OCI-LY7 (cell line): ENCODE results near the gene GCH1. TPM values are rescaled to one million over a fixed set of nuclear protein-coding genes. Genes with fewer than 3 reads are reported as not detected.

Source experiments
- BruUV-seq: library from RNA; stranded (reverse); fragments of 400-500 nt; replicated peaks from 2 replicates; lab custom pipeline; 2021; lab: Mats Ljungman, UMichigan
- CTCF ChIA-PET: fragments of 300-600 bp; sonication (Branson Sonifier 250); formaldehyde crosslinking; loops from one replicate; lab custom pipeline; 2022; ENCODE audit warnings: antibody characterized with exemption; ENCODE audit not compliant: unreplicated experiment; lab: Charles Lee
- POLR2A ChIA-PET: fragments of 300-600 bp; sonication (Branson Sonifier 250); formaldehyde crosslinking; loops from one replicate; lab custom pipeline; 2022; ENCODE audit warnings: antibody characterized with exemption; lab: Charles Lee
- DNase-seq: peaks from one replicate; pipeline ENCODE4 v3.0.0-alpha.2; 2015; ENCODE audit warnings: low spot score
- H2AFZ ChIP-seq: fragments of 200-600 bp; sonication (generic), shearing (Covaris generic); 2 replicates; pipeline ENCODE4 v1.6.1; 2014; ENCODE audit warnings: mild to moderate bottlenecking, antibody characterized with exemption, low read length, moderate library complexity
- H3K27ac ChIP-seq: fragments of 200-600 bp; sonication (generic); 2 replicates; pipeline ENCODE4 v1.5.1; 2014; ENCODE audit warnings: mixed run types, low read depth, mild to moderate bottlenecking, moderate library complexity, low read length, inconsistent platforms; ENCODE audit not compliant: poor library complexity, severe bottlenecking
- H3K36me3 ChIP-seq: fragments of 200-600 bp; sonication (generic); 2 replicates; pipeline ENCODE4 v1.6.1; 2014; ENCODE audit warnings: mild to moderate bottlenecking, antibody characterized with exemption, low read length, moderate library complexity, mixed read lengths; ENCODE audit not compliant: insufficient read depth
- H3K4me1 ChIP-seq: fragments of 200-600 bp; sonication (generic); 2 replicates; pipeline ENCODE4 v1.5.1; 2014; ENCODE audit warnings: mild to moderate bottlenecking, low read length; ENCODE audit not compliant: insufficient read depth, poor library complexity, severe bottlenecking
- H3K4me2 ChIP-seq: fragments of 200-600 bp; sonication (generic); 2 replicates; pipeline ENCODE4 v1.6.1; 2014; ENCODE audit warnings: mild to moderate bottlenecking, low read length
- H3K4me3 ChIP-seq: fragments of 200-600 bp; sonication (generic); 2 replicates; pipeline ENCODE4 v1.5.1; 2014; ENCODE audit warnings: mild to moderate bottlenecking, low read depth, low read length; ENCODE audit not compliant: poor library complexity, severe bottlenecking
- H3K79me2 ChIP-seq: fragments of 200-600 bp; sonication (generic); 2 replicates; pipeline ENCODE4 v1.6.1; 2016; ENCODE audit warnings: low read depth, mild to moderate bottlenecking, low read length, moderate library complexity, mixed read lengths; ENCODE audit not compliant: insufficient read depth
- H3K9me2 ChIP-seq: fragments of 200-600 bp; sonication (generic); 2 replicates; pipeline ENCODE4 v1.6.1; 2016; ENCODE audit warnings: mild to moderate bottlenecking, low read length, mixed read lengths; ENCODE audit not compliant: insufficient read depth
- H3K9me3 ChIP-seq: fragments of 200-600 bp; sonication (generic); 2 replicates; pipeline ENCODE4 v1.6.1; 2014; ENCODE audit warnings: mild to moderate bottlenecking, mixed run types, low read length, mixed read lengths
- H4K20me1 ChIP-seq: fragments of 200-600 bp; sonication (generic); 2 replicates; pipeline ENCODE4 v1.6.1; 2014; ENCODE audit warnings: mild to moderate bottlenecking, antibody characterized with exemption, low read length, moderate library complexity, mixed read lengths; ENCODE audit not compliant: insufficient read depth
- EZH2phosphoT487 ChIP-seq: fragments of 200-600 bp; sonication (generic); IDR thresholded peaks from 2 replicates; pipeline ENCODE4 v1.6.1; 2018; ENCODE audit warnings: low read depth, borderline replicate concordance, mild to moderate bottlenecking, mixed run types, antibody characterized with exemption, low read length, moderate library complexity, mixed read lengths
- intact Hi-C: fragments of 100-400 bp; cut with micrococcal nuclease; formaldehyde crosslinking; loops from one replicate; pipeline ENCODE4 v1.10.0; 2022; ENCODE audit not compliant: unreplicated experiment
- total RNA-seq, 2 experiments: library from RNA; depleted of rRNA in 1 of 2; stranded (reverse); fragments of >200 nt in 1 of 2; shearing (Covaris generic) in 1 of 2; gene quantifications; 2 replicates each; pipeline ENCODE4 v1.2.3, GENCODE V29; 2014 to 2022
- TF ChIP-seq, protein P1 (sequence below): fragments of 200-600 bp; sonication (generic); conservative IDR thresholded peaks from 2 replicates; pipeline ENCODE4 v1.5.1; 2014; ENCODE audit warnings: mild to moderate bottlenecking, antibody characterized with exemption, low read length, moderate library complexity, mixed read lengths

GCH1 gene
- total RNA-seq, 2 experiments from 2014 or later = 14.7 to 22.5 TPM

DNA sequence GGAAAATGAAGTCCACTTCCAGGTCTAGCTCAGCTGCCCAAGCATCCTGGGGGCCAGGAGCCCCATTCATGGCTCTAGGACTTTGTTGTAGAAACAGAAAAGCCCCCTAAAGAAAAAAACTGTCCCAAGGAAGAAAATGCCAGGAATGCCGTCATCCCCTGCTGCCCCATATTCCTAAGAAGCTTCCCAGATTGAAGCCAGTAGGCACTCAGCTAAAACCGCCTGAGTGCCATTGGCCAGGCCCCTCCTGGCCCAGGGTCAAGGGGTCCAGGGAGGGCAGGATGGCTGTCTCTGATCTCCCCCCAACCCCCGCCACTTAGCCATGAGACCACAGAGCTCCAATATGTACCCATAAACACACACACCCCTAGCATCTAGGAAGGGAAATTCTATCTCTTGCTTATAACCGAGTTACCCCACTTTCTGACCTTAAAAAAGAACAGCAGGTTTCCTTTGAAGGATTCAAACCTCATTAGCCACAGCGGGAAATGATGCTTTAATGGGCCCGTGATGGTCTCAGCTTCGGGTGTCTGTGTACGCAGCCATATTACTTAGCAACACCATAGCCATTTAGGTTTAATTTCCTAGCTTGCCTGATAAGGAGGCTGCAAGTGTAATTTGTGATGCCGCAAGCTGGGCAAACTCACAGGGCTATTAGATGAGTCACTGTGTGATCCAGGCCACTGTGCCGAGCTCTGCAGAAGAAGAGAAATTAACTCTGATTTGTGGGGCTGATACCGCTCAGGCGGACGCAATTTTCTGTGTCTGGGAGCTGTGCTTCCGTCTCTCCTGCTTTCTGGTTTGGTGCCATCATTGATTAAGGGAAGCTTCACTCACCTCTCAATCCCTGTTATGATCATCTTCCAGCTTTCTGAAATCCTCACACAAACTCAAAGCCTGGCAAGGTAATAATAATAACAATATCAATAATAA is 84.2 kb downstream of the GCH1 start:
- Histone ChIP-seq H3K79me2 (no peaks in the 10 kb centered on the region), H3K9me3 (no peaks in the 10 kb centered on the region), H3K27ac (no peak overlapping the region), H3K4me1 (no peaks in the 10 kb centered on the region), H4K20me1 (no peaks in the 10 kb centered on the region), H3K4me3 (no peak overlapping the region), H3K9me2 (no peaks in the 10 kb centered on the region), H2AFZ (no peak overlapping the region), H3K36me3 (no peaks in the 10 kb centered on the region), H3K4me2 (no peak overlapping the region)
- POLR2A ChIA-PET = interaction anchor here (0.7 kb wide), 2 partner anchors 13 to 103 kb away, joined by 3 to 4 read pairs; no protein-coding TSS in a partner anchor
- CTCF ChIA-PET = no interaction called here
- no peak for DNase-seq
- BruUV-seq = no TSS peak
- intact Hi-C loops = no loop called here
- TF ChIP-seq EZH2phosphoT487 = no peak
- TF ChIP-seq, protein P1, sequence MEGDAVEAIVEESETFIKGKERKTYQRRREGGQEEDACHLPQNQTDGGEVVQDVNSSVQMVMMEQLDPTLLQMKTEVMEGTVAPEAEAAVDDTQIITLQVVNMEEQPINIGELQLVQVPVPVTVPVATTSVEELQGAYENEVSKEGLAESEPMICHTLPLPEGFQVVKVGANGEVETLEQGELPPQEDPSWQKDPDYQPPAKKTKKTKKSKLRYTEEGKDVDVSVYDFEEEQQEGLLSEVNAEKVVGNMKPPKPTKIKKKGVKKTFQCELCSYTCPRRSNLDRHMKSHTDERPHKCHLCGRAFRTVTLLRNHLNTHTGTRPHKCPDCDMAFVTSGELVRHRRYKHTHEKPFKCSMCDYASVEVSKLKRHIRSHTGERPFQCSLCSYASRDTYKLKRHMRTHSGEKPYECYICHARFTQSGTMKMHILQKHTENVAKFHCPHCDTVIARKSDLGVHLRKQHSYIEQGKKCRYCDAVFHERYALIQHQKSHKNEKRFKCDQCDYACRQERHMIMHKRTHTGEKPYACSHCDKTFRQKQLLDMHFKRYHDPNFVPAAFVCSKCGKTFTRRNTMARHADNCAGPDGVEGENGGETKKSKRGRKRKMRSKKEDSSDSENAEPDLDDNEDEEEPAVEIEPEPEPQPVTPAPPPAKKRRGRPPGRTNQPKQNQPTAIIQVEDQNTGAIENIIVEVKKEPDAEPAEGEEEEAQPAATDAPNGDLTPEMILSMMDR = no peak

DNA sequence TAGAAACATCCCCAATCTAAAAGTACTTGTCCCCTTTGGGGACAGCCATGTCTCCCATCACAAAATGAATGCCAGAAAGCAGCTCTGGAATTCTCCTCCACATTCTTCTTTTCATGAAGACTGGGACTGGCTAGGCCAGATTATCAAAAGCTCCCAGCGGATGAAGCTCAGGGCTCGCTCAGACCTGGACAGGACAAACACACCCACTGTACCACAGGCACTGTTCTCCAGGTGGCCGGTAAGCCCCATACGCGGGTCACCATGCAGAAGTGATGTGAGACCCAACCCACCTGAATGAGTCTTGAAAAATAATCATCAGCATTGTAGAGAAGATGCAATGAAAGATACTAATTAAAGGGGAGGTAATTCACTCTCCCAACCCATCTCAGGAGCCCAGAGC is 85.1 kb downstream of the GCH1 start:
- Histone ChIP-seq H3K4me1 (no peaks in the 10 kb centered on the region), H3K27ac (no peak overlapping the region), H3K4me3 (no peak overlapping the region), H3K79me2 (no peaks in the 10 kb centered on the region), H3K9me3 (no peaks in the 10 kb centered on the region), H4K20me1 (no peaks in the 10 kb centered on the region), H3K36me3 (no peaks in the 10 kb centered on the region), H2AFZ (no peak overlapping the region), H3K4me2 (no peak overlapping the region), H3K9me2 (no peaks in the 10 kb centered on the region)
- no TSS peak for BruUV-seq
- no peak for DNase-seq
- TF ChIP-seq, protein P1 = no peak
- TF ChIP-seq EZH2phosphoT487 = no peak
- POLR2A ChIA-PET = interaction anchor here (0.6 to 1.2 kb wide), 2 partner anchors 23 to 31 kb away, joined by 3 read pairs; no protein-coding TSS in a partner anchor
- CTCF ChIA-PET = no interaction called here
- intact Hi-C loops = no loop called here
